Esophagus muscularis mucosa (tissue), 3 donors: Measurements from ENCODE around the gene MYO10.

ENCODE experiments used
- POLR2AphosphoS5 ChIP-seq, 2 donors: sonication (generic); formaldehyde crosslinking; IDR thresholded peaks; one replicate each; pipeline ENCODE4 v1.6.1; 2017; ENCODE audit warnings: antibody characterized with exemption in 2 of 2
- TF ChIP-seq, protein P1 (sequence below), 3 experiments: fragments of 200-600 bp in 2 of 3; fragments of 450-650 bp in 1 of 3; sonication (generic) in 2 of 3; IDR thresholded peaks; one replicate each; pipeline ENCODE4 v1.5.1; 2017 to 2019; ENCODE audit warnings: antibody characterized with exemption in 3 of 3, mild to moderate bottlenecking in 2 of 3, moderate library complexity in 1 of 3

GRCh38 chr5:16784843-16785791 is 151.0 kb downstream of the MYO10 start:
- TF ChIP-seq, protein P1, sequence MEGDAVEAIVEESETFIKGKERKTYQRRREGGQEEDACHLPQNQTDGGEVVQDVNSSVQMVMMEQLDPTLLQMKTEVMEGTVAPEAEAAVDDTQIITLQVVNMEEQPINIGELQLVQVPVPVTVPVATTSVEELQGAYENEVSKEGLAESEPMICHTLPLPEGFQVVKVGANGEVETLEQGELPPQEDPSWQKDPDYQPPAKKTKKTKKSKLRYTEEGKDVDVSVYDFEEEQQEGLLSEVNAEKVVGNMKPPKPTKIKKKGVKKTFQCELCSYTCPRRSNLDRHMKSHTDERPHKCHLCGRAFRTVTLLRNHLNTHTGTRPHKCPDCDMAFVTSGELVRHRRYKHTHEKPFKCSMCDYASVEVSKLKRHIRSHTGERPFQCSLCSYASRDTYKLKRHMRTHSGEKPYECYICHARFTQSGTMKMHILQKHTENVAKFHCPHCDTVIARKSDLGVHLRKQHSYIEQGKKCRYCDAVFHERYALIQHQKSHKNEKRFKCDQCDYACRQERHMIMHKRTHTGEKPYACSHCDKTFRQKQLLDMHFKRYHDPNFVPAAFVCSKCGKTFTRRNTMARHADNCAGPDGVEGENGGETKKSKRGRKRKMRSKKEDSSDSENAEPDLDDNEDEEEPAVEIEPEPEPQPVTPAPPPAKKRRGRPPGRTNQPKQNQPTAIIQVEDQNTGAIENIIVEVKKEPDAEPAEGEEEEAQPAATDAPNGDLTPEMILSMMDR (IDR thresholded peaks at IDR 0.05) = no peak
- TF ChIP-seq POLR2AphosphoS5 (IDR thresholded peaks at IDR 0.05) = no peak
